HTERT RPE-1 (cell line): ENCODE measurements around the gene GNPTAB.

Source experiments
- in situ Hi-C: fragments of 300-500 bp; cut with MboI; formaldehyde crosslinking; loops from 4 replicates; pipeline ENCODE4 v1.14.3; 2020; ENCODE audit warnings: low sequenced_read_pairs

Gene GNPTAB

GRCh38 chr12:101697930-101698799 is 132.6 kb downstream of the GNPTAB start:
- in situ Hi-C loops: no loop called here

GRCh38 chr12:101697197-101697929 is 133.4 kb downstream of the GNPTAB start, which contains the start of gene CHPT1:
Gene CHPT1, plus strand, starts transcription at chr12:101697640. Its CDS starts 222 bp downstream, at chr12:101697862.
- in situ Hi-C loops: no loop called here

GRCh38 chr12:101696251-101697196 is 134.2 kb downstream of the GNPTAB start:
- in situ Hi-C loops: no loop called here

GRCh38 chr12:101695706-101696105 is 135.1 kb downstream of the GNPTAB start:
- in situ Hi-C loops: no loop called here
